Ishikawa (cell line): ENCODE data around the gene SLC6A3.

ENCODE experiments used
- CEBPB ChIP-seq: IDR thresholded peaks from 2 replicates; pipeline ENCODE4 v1.6.1; 2012
- CREB1 ChIP-seq: IDR thresholded peaks from 2 replicates; pipeline ENCODE4 v1.6.1; 2012; ENCODE audit warnings: low read depth
- EGR1 ChIP-seq: IDR thresholded peaks from 2 replicates; pipeline ENCODE4 v1.6.1; 2012
- EP300 ChIP-seq: IDR thresholded peaks from 2 replicates; pipeline ENCODE4 v1.6.1; 2012; ENCODE audit warnings: borderline replicate concordance
- NFIC ChIP-seq: IDR thresholded peaks from 2 replicates; pipeline ENCODE4 v1.6.1; 2012
- RAD21 ChIP-seq: IDR thresholded peaks from 2 replicates; pipeline ENCODE4 v1.6.1; 2012; ENCODE audit warnings: low read depth
- YY1 ChIP-seq: IDR thresholded peaks from 2 replicates; pipeline ENCODE4 v1.6.1; 2012; ENCODE audit warnings: low read depth
- ZBTB7A ChIP-seq: IDR thresholded peaks from 2 replicates; pipeline ENCODE4 v1.6.1; 2012; ENCODE audit warnings: low read depth
- TF ChIP-seq, protein P1 (sequence below): IDR thresholded peaks from 2 replicates; pipeline ENCODE4 v1.6.1; 2012
- TF ChIP-seq, protein P2 (sequence below): IDR thresholded peaks from 2 replicates; pipeline ENCODE4 v1.6.1; 2012
- TF ChIP-seq, protein P3 (sequence below): IDR thresholded peaks from 2 replicates; pipeline ENCODE4 v1.6.1; 2012; ENCODE audit warnings: low read depth, mild to moderate bottlenecking

DNA sequence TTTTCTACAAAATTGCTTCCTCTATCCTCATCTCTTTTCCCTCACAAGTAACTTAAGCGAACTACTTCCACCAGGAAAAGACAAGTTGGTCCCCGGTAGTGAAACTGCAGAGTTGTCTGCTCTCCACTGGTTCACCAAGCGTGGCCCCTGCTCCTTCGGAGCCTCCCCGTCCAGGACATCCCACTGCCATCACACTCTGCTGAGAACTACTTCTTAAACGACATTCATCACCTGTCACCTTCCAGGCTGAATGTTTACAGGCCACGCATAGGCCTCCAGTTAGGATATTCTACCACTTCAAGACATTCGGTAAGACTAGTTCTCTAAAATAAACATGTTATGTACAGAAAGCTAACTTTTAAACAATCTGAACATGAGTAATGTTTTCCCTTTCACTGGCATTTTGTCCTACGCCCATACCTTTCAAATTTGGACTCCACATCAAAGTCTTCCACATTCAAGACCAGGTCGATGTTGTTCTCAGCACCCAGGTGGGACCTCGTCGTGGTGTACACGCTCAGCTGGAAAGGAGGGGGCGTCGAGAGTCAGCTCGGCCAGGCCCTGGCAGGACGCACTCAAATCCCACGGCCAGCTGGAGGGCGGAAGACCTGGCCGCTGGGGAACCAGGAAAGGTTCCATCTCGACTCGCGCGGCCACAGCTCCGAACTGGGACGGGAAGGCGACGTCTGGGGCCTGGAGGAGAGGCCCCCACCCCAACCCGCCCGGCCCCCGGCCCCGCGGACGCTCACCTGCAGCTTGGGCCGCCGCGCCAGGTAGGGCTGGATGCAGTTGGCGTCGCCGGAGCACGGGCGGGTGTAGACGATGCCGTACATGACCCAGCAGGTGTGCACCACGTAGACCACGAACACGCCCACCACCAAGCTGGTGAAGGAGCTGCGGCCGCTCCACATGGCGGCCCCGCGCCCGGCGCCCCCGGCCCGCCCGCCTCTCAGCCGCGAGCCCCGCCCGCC, 101.0 kb downstream of the SLC6A3 start:
- TF ChIP-seq EGR1 (no peak), YY1 (no peak), NFIC (no peak), CREB1 (no peak), RAD21 (no peak), EP300 (no peak), CEBPB (no peak), ZBTB7A (no peak)
- TF ChIP-seq, protein P1, sequence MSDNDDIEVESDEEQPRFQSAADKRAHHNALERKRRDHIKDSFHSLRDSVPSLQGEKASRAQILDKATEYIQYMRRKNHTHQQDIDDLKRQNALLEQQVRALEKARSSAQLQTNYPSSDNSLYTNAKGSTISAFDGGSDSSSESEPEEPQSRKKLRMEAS = no peak
- TF ChIP-seq, protein P2, sequence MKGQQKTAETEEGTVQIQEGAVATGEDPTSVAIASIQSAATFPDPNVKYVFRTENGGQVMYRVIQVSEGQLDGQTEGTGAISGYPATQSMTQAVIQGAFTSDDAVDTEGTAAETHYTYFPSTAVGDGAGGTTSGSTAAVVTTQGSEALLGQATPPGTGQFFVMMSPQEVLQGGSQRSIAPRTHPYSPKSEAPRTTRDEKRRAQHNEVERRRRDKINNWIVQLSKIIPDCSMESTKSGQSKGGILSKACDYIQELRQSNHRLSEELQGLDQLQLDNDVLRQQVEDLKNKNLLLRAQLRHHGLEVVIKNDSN = no peak
- TF ChIP-seq, protein P3, sequence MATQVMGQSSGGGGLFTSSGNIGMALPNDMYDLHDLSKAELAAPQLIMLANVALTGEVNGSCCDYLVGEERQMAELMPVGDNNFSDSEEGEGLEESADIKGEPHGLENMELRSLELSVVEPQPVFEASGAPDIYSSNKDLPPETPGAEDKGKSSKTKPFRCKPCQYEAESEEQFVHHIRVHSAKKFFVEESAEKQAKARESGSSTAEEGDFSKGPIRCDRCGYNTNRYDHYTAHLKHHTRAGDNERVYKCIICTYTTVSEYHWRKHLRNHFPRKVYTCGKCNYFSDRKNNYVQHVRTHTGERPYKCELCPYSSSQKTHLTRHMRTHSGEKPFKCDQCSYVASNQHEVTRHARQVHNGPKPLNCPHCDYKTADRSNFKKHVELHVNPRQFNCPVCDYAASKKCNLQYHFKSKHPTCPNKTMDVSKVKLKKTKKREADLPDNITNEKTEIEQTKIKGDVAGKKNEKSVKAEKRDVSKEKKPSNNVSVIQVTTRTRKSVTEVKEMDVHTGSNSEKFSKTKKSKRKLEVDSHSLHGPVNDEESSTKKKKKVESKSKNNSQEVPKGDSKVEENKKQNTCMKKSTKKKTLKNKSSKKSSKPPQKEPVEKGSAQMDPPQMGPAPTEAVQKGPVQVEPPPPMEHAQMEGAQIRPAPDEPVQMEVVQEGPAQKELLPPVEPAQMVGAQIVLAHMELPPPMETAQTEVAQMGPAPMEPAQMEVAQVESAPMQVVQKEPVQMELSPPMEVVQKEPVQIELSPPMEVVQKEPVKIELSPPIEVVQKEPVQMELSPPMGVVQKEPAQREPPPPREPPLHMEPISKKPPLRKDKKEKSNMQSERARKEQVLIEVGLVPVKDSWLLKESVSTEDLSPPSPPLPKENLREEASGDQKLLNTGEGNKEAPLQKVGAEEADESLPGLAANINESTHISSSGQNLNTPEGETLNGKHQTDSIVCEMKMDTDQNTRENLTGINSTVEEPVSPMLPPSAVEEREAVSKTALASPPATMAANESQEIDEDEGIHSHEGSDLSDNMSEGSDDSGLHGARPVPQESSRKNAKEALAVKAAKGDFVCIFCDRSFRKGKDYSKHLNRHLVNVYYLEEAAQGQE = no peak
